ENCODE data around the gene SLC25A11.

DNA sequence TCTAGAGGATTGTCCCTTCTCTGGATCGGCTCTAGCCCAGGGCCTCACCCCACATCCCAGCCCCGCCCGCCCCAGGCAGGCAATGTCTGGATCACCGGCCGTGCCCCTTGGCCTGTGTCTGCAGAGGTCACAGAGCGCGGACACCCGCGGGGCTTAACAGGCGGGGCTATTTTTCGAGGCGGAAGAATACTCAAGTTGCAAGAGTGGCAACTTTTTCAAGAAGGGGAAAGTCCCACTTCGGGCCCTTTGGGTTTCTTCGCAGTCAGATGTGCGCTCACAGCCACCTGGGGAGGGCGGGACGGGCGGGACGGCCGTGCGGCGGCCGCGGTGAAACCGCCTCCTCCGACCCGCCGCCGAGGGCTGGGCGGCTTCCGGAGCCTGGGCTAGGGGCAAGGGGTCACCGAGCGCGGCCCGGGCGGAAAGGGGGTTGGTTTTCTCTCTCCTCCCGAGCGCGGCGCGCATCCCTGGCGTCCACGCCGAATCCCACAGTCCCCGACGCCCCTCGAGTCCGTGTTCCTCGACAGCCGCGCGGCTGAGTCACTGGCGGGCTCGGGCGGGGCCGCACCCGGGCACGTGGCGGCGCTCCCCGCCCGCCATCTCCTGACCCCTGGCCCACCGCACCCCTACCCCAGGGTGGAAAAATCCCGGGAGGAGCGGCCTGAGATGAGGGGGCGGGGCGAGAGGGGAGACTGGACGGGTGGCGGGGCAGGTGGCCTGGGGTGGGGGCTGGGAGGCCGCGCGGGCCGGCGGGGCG lies 9.7 kb upstream of the SLC25A11 start:
- no peak for TF ChIP-seq CTCF (IDR thresholded peaks at IDR 0.05)
- TF ChIP-seq POLR2A (IDR thresholded peaks at IDR 0.05), result peak in 1 of 3 donors; percentile 17
